Panc1 (cell line): ENCODE results near the gene GNA12. TPM values are rescaled to one million over a fixed set of nuclear protein-coding genes. Genes with fewer than 3 reads are reported as not detected.

Source experiments
- ATAC-seq: fragments of 200-7000 bp; cut with Tn5 transposase; 2 replicates; pipeline ENCODE4 v1.9.1; 2020; ENCODE audit warnings: mild to moderate bottlenecking, moderate library complexity
- BruUV-seq: library from RNA; stranded (reverse); fragments of 400-500 nt; replicated peaks from 2 replicates; lab custom pipeline; 2021; lab: Mats Ljungman, UMichigan
- CTCF ChIA-PET: fragments of 300-600 bp; sonication (Branson Sonifier 250); formaldehyde crosslinking; loops from one replicate; lab custom pipeline; 2022; ENCODE audit warnings: antibody characterized with exemption; lab: Charles Lee
- POLR2A ChIA-PET: fragments of 300-600 bp; sonication (Branson Sonifier 250); formaldehyde crosslinking; loops from one replicate; lab custom pipeline; 2022; ENCODE audit warnings: antibody characterized with exemption; lab: Charles Lee
- DNase-seq: peaks from one replicate; pipeline ENCODE4 v3.0.0-alpha.2; 2010; ENCODE audit warnings: low read depth, low spot score
- H3K27ac ChIP-seq: 2 replicates; pipeline ENCODE4 v1.5.1; 2011; ENCODE audit warnings: mild to moderate bottlenecking, low read length, inconsistent platforms
- H3K27me3 ChIP-seq: fragments of 200-500 bp; sonication (Bioruptor generic); 2 replicates; pipeline ENCODE4 v1.6.0; 2014; ENCODE audit warnings: low read length, inconsistent platforms; ENCODE audit not compliant: control insufficient read depth, insufficient read depth
- H3K36me3 ChIP-seq: fragments of 200-500 bp; sonication (Bioruptor generic); 2 replicates; pipeline ENCODE4 v1.5.1; 2014; ENCODE audit warnings: inconsistent platforms, mild to moderate bottlenecking, low read length, moderate library complexity; ENCODE audit not compliant: control insufficient read depth, insufficient read depth
- H3K4me1 ChIP-seq: 2 replicates; pipeline ENCODE4 v1.5.1; 2011; ENCODE audit warnings: inconsistent platforms, mild to moderate bottlenecking, low read length, moderate library complexity; ENCODE audit not compliant: control insufficient read depth, insufficient read depth
- H3K4me3 ChIP-seq, 2 experiments: 2 replicates each; pipeline ENCODE4 v1.5.1; 2011 to 2012; ENCODE audit warnings: low read depth in 2 of 2, low read length in 2 of 2, mild to moderate bottlenecking in 2 of 2, inconsistent platforms in 1 of 2, moderate library complexity in 1 of 2
- H3K9me3 ChIP-seq: fragments of 200-500 bp; sonication (Bioruptor generic); 2 replicates; pipeline ENCODE4 v1.5.1; 2014; ENCODE audit warnings: low read depth, mild to moderate bottlenecking, inconsistent platforms, low read length, moderate library complexity; ENCODE audit not compliant: control insufficient read depth, insufficient read depth
- CTCF ChIP-seq: fragments of 450-650 bp; IDR thresholded peaks from 2 replicates; pipeline ENCODE4 v1.5.1; 2017; ENCODE audit warnings: mild to moderate bottlenecking
- POLR2AphosphoS5 ChIP-seq: IDR thresholded peaks from 2 replicates; pipeline ENCODE4 v1.6.1; 2012; ENCODE audit warnings: mild to moderate bottlenecking, low read depth, low read length, moderate library complexity
- REST ChIP-seq, 2 experiments: IDR thresholded peaks; 2 replicates each; pipeline ENCODE4 v1.6.1; 2011 to 2012; ENCODE audit warnings: low read depth in 2 of 2, control low read depth in 1 of 2, low read length in 1 of 2, mild to moderate bottlenecking in 1 of 2, moderate library complexity in 1 of 2; ENCODE audit not compliant: insufficient read depth in 1 of 2
- SIN3A ChIP-seq: IDR thresholded peaks from 2 replicates; pipeline ENCODE4 v1.6.1; 2012; ENCODE audit warnings: low read depth, mild to moderate bottlenecking, low read length, moderate library complexity, borderline replicate concordance; ENCODE audit not compliant: insufficient read depth
- TCF7L2 ChIP-seq: IDR thresholded peaks from 2 replicates; pipeline ENCODE4 v1.6.1; 2011; ENCODE audit warnings: mild to moderate bottlenecking, low read depth, low read length, inconsistent platforms
- in situ Hi-C: cut with HindIII; loops from 2 replicates; pipeline ENCODE4 v1.10.0; 2016; ENCODE audit warnings: low sequenced_read_pairs, low pct_unique_long_range_greater_than_20kb
- intact Hi-C: fragments of 100-400 bp; cut with micrococcal nuclease; formaldehyde crosslinking; loops from one replicate; pipeline ENCODE4 v1.10.0; 2022; ENCODE audit not compliant: unreplicated experiment
- total RNA-seq: library from RNA; stranded (reverse); gene quantifications from one replicate; pipeline ENCODE4 v1.2.1, GENCODE V29; 2021; ENCODE audit not compliant: unreplicated experiment

Gene GNA12
- total RNA-seq, 1 experiment from 2014 or later = 139 TPM

GRCh38 chr7:2882111-2882510, 38.0 kb upstream of the GNA12 start:
- H3K27me3 ChIP-seq = no peaks in the 10 kb centered on the region
- ChIA-PET POLR2A (interaction anchor here (0.6 kb wide), 1 partner anchor 408 kb away, joined by 7 read pairs; no protein-coding TSS in a partner anchor), CTCF (no interaction called here)
- ATAC-seq (no peak), DNase-seq (no peak)
- H3K36me3 ChIP-seq = no peaks in the 10 kb centered on the region
- H3K27ac ChIP-seq = no peak overlapping the region
- H3K4me1 ChIP-seq = peaks cover 27% of the 10 kb centered on the region
- in situ Hi-C loops (no loop called here), intact Hi-C loops (loop anchor here (10.0 kb wide), 1 partner anchor 413 kb away; no protein-coding TSS in a partner anchor)
- TF ChIP-seq TCF7L2 (no peak), SIN3A (no peak), REST (IDR thresholded peaks at IDR 0.05; ENCODE audit: insufficient read depth in 1 of 2, low read depth in 2 of 2, low read length in 1 of 2) (no peak), POLR2AphosphoS5 (no peak), CTCF (no peak)
- H3K9me3 ChIP-seq = no peaks in the 10 kb centered on the region
- no TSS peak for BruUV-seq
- no peak overlapping the region for H3K4me3 ChIP-seq

- TF ChIP-seq CTCF = no peak
- TF ChIP-seq POLR2AphosphoS5 = no peak
- no peak for TF ChIP-seq TCF7L2
- no peak for TF ChIP-seq REST (IDR thresholded peaks at IDR 0.05; ENCODE audit: insufficient read depth in 1 of 2, low read depth in 2 of 2, low read length in 1 of 2)
- no peak for TF ChIP-seq SIN3A
- Histone ChIP-seq H3K36me3 (no peaks in the 10 kb centered on the region), H3K4me3 (no peak overlapping the region), H3K9me3 (no peaks in the 10 kb centered on the region), H3K27me3 (no peaks in the 10 kb centered on the region), H3K4me1 (peaks cover 24% of the 10 kb centered on the region), H3K27ac (no peak overlapping the region)
- DNase-seq (no peak), ATAC-seq (no peak)
- in situ Hi-C loops (no loop called here), intact Hi-C loops (loop anchor here (10.0 kb wide), 1 partner anchor 414 kb away; no protein-coding TSS in a partner anchor)
- BruUV-seq = no TSS peak
- ChIA-PET CTCF (interaction anchor here (0.5 kb wide), 1 partner anchor 249 kb away, joined by 3 read pairs; no protein-coding TSS in a partner anchor), POLR2A (interaction anchor here (0.5 kb wide), 1 partner anchor 880 kb away, joined by 11 read pairs; no protein-coding TSS in a partner anchor)
Observed at GRCh38 chr7:2880874-2881533, 36.9 kb upstream of the GNA12 start.
